ENCODE data around the gene CCDC181.

- no peak for TF ChIP-seq CTCF (IDR thresholded peaks at IDR 0.05; ENCODE audit: low read depth, low read length, poor library complexity, severe bottlenecking)
- no peak for TF ChIP-seq EZH2phosphoT487 (IDR thresholded peaks at IDR 0.05; ENCODE audit: borderline replicate concordance, low read length)
Observed at GRCh38 chr1:169414952-169415351, 12.3 kb downstream of the CCDC181 start.

Measured in DOHH2 (cell line).